Amygdala (tissue), 56 donors: Measurements from ENCODE around the gene TMEM247.

Source experiments
- DNase-seq, 56 donors: peaks; one replicate each; lab custom pipeline; 2025; lab: John Stamatoyannopoulos, UW

TMEM247 gene

DNA sequence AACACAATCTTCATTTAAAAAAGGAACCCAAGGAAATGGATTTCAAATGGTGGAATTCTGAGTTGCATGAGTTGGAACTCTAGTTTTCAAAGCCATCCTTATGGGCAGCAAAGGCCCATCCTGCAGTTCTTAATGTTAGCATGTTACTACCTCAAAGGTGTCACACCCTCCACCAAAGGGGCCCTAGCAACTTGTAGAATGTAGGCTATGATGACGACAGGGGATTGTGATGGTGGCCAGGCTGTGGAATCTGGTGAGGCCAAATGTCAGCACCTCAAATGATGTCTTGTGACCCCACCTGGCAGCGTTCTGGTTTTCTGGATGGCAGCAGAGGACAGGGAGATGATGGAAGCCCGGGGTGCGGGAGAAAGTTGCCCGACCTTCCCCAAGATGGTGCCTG is at the start of gene TMEM247:
Gene TMEM247 (plus strand): TSS at position 301 of the 400 bp plus-strand sequence.
- DNase-seq: no peak

DNA sequence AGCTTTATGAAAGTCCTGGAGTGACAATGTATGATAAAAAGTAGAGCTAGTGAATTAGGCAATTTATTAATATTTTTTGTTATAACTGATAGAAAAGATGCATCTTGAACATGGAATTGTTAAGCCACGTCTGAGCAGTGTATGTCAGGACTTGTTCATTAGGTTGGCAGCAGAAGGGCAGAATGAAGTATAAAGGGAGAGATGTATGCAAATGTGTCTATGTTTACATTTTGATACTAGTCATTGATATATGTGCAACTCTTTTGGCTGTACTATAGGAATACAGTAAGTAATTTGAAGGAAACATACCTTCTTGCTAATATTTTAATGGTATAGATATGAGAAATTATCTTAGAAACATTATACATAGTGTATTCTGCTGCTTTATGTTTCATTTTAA is 49.0 kb upstream of the TMEM247 start:
- no peak for DNase-seq

DNA sequence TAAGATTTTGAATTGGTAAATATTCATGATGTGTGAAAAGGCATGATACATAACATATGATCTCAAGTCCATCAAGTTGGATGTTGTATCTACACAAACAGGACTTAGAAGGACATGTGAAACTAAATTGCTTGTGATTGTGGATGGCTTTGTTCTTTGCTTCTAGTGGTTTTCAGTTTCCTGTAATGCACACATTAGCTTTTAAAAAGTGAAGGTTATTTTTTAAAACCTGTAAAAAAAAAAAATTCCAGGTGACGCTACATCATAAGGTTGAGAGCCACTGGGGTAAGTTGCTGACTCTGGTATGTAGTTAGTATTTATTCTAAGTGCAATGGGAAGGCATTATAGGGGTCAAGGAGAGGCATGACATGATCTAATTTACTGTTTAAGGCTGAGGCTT is 48.4 kb upstream of the TMEM247 start:
- no peak for DNase-seq

DNA sequence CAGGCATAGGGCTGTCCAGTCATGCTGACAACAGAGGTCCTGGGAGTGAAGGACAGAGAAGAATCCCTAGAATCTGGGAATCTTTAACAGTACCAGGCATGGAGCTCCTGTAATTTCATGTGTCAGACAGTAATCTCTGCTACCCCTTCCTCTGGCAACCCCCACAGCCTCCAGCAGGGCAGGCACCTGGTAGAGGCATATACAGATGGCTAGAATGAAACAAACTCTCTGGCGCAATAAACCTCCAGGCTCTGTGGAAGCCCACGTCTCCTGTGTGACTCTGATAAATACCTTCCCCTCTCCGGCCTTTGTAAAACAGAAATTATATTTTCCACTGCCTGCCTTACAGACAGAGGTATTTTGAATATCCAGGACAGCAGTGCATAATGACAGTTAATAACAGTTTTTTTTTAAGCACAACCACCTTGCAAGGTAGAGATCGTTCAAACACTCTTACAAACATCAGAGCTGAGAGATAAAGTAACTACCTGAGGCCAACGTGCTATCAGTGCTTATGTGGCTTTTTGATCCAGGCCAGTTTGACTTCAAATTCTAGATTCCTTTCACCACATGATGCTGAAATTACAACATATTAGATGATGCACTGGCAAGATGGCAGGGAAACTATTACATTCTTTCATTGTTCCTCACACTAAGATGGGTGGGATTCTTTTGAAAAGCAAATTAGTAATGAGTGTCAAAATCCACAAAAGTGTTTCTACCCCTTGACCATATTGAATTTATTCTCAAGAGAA is 47.7 kb upstream of the TMEM247 start:
- DNase-seq: no peak

DNA sequence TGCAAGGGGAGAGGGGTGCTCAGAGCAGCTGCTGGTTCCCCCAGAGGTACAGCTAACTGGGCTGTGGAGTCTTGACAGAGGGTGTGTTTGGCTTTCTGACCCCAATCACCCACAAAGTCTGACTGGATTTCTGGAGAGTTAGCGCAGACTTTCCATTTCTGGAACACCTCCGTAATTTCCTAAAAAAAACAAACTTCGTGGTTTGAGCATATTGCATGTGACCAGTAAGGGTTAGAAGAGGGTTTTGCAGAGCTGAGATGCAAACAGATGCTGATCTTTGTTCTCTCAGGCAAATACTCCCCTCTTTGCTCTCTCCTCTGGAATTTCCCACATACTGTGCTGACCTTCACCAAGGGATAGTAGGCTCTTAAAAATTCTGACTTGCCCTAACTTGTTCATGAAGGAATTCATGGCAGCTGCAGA is 44.5 kb upstream of the TMEM247 start:
- DNase-seq: no peak

DNA sequence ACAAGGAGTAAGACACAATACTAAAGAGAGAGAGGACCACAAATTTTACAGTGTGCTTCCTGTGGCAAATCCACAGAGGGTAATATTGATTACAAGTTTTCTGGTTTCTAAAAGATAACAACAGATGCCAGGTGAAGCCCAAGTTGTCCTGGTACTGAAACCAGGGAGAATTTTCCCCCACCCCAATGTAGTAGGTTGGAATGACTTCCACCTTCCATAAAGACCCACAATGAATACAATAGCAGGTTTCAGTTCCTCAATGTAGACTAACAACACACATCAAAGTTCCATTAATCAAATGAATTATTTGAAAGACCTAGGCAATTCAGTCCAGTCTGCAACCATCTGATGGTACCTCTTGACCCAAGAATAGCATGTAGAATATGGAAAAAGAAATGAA is 44.0 kb upstream of the TMEM247 start:
- no peak for DNase-seq

DNA sequence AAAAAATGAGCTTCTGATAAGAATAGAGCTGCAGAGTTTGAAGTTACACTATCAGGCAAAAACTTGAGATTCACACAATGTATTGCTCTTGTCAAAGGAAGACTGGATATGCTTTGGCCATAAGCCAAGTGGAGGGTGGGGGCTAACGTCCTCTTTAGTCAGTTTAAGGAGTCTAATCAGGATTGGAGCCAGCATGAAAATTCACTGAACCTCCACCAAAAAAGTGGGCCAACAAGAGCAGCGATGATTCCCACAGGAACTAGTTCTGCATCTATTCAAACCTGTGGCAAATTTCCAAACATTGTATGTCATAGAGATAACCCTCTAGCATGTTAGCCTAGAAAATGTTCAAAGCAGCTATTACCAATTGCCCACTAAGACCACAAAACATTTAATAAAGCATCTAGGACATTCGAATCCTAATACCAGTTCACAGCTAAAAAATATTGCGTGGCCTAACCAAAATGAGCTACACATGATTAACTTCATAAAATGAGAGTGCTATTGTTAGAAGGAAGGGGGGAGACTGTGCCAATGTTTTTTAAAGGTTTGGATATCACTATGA is 43.5 kb upstream of the TMEM247 start:
- peak in 1 of 56 donors; percentile 4 for DNase-seq

DNA sequence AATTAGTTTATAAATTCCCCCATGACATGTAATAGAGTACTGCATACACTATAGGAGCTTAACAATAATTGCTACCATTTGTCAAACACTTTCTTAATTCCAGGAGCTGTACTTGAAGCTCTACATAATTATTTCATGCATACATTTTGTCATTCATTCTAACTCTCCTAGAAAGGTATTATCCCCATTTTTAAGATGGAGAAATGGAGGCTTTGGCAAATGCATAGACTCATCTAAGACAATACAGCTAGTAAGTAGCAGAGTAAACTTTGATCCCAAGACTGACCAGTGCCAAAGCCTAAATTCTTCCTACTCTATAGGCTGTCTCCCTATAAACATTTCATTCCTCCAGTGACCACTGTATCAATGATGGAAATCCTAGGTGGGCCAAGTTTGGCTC is 42.6 kb upstream of the TMEM247 start:
- no peak for DNase-seq

DNA sequence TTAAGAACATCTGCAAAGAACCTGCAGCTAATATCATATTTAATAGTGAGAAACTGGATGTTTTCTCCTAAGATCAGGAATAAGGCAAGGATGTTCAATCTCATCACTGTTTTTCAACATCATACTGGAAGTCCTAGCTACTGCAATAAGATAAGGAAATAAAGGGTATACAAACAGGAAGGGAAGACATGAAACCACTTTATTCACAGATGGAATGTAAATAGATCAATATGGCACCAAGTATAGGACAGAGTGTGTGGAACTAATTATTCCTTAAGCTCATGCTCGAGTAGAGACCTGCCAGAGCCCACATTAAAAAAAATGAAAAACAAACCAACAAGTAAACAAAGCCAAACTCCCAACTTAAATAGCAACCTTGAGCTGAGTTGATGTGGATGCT is 41.3 kb upstream of the TMEM247 start:
- DNase-seq: no peak

DNA sequence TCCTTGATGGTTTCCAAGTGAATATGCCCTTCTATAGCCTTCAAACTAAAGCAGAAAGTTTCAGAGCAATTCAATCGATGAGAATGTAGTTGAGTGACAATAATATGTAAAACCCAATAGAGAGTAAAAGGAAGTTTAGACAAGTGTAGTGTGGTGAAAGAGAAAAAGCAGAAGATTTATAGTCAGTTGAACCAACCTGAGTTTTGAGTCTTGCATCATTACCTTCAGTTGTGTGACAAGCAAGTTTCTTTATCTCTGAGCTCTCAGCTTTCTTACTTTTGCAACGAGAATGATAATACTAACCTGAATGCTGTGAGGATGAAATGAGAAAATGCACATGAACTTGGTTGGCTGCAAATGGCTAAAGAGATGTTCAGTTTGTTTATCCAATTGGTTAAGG is 40.6 kb upstream of the TMEM247 start:
- DNase-seq: no peak

DNA sequence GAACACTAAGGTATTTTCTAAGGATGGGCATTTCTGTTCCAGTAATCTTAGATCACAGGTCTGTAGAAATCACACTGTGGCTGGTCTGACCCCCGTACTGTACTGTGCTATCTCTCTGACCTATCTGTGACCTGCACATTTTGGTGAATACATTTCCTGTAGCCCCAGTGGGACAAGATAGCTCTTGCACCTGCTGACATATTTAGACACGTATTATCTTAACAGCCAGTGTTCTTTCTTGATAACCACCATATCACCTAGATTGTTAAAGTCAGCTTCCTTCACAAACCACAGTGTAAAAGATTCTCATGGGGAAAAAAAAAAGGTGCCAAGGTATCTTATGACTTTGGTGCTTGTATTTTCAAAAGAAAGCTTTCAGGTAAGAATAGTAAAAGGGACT is 39.8 kb upstream of the TMEM247 start:
- no peak for DNase-seq

DNA sequence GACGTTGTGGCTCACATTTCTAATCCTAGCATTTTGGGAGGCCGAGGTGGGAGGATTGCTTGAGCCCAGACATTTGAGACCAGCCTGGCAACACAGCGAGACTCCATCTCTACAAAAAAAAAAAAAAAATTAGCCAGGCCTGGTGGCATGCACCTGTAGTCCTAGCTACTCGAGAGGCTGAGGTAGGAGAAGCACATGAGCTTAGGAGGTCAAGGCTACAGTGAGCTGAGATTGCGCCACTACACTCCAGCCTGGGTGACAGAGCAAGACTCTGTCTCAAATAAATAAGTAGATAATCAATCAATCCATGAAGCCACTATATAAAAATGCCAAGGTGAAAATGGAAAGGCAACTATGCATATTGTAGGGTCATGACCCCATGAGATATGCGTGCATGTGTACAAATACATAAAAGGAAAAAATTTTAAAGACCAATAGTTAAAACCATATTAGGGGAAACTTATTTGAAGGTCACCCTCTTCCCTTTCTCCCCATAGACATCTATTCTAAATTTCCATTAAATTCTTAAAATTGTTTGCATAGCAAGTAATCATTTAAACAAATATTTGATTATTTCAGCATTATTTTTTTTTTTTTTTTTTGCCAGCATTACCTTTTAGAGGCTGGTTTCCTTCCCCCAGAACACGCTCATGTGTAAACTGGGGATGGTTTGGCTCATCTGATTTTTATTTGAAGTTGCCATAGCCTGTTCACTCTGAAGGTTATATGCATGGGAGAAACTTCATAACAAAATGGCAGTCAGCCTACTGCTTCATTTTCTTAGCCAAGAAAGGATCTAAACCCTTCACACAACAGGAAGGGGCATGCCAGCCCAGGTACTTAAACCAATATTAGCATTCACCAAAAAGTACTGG is 37.3 kb upstream of the TMEM247 start:
- no peak for DNase-seq

DNA sequence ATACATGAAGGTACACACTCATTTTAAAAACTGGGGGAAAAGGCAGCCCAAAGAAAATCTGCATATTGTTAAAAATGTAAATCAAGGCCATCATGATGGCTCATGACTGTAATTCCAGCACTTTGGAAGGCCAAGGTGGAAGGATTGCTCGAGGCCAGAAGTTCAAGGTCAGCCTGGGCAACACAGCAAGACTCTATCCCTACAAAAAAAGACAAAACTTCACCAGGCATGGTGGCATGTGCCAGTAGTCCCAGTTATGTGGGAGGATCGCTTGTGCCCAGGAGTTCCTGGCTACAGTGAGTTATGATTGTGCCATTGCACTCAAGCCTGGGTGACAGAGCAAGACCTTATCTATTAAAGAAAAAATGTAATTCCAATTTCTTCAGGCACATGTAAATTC is 34.6 kb upstream of the TMEM247 start:
- DNase-seq: no peak

DNA sequence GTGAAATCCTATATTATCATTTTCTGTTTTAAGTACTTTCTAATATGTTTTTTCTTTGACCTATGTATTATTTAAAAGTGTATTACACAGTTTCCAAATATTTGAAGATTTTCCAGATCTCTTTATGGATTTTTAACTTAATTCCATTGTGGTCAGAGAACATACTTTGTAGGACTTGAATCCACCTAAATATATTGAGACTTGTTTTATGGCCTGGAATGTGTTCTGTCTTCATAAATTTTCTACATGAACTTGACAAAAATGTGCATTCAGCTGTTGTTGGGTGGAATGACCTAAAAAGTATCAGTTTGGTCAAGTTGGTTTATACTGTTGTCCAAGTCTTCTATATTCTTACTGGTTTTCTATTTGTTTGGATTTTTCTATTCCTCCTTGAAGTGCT is 33.8 kb upstream of the TMEM247 start:
- DNase-seq: no peak

DNA sequence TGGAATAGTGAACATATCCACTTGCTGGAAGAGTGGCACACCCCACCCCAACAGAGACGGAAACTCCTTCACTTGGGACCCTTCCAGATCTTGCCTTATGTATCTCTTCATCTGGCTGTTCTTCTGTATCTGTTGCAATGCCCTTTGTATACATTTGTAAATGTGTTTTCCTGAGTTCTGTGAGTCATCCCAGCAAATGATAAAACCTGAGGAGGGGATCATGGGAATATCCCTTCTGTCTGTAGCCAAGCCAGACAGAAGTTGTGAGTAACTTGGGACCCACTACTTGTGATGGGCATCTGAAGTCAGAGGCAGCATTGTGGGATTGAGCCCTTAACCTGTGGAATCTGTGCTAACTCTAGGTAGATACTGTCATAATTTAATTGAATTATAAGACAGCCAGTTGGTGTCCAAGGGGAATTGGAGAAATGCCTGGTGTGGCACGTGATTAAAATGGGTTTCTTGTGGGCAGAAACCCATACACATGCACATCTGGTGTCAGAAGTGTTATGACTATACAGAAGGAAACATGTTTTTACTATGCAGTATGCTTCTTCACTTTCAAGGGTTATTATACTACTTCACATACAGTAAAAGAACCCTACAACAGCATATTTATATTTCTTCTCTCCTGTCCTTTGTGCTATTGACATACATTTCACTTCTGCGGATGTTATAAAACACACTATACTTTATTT is 32.3 kb upstream of the TMEM247 start:
- no peak for DNase-seq

DNA sequence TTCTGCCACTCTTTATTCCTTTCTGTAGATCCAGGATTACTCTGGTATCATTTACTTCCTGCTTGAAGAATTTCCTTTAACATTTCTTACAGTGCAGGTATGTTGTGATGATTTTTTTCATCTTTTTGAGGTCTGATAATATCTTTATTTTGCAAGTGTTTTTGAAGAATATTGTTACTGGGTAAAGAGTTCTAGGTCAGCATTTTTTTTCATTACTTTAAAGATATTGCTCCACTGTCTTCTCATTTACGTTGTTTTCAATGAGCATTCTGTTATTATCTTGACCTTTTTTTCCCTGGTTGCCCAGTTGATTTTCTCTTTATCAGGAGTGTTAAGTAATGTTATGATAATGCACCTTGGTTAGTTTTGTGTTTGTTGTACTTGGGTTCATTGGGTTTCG is 31.7 kb upstream of the TMEM247 start:
- no peak for DNase-seq

DNA sequence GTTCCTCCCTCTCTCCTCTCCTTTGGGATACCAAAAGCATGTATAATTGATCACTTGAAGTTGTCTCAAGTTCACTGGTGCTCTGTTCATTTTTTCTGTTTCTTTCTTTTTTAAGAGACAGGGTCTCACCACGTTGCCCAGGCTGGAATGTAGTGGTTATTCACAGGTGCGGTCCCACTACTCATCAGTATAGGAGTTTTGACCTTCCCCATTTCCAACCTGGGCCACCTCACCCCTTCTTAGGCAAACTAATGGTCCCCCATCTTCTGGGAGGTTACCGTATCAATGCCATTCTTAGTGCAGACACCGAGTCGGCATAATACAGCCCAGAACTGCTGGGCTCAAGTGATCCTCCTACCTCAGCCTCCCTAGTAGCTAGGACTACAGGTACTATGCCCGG is 31.3 kb upstream of the TMEM247 start:
- no peak for DNase-seq

DNA sequence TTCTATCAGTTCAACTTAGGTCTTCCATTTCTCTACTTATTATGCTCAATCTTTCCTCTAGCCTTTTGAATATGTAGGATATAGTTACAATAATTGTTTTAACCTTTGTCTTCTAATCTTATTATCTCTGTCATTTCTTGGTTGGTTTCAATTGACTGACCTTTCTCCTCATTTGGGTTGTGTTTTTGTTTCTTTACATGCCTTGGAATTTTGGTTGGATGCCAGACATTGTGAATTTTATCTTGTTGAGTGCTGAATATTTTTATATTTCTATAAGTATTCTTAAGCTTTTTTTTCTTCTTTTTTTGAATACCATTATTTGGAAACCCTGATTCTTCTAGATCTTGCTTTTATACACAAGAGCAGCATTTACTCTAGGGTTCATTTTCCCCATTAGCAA is 30.7 kb upstream of the TMEM247 start:
- no peak for DNase-seq

DNA sequence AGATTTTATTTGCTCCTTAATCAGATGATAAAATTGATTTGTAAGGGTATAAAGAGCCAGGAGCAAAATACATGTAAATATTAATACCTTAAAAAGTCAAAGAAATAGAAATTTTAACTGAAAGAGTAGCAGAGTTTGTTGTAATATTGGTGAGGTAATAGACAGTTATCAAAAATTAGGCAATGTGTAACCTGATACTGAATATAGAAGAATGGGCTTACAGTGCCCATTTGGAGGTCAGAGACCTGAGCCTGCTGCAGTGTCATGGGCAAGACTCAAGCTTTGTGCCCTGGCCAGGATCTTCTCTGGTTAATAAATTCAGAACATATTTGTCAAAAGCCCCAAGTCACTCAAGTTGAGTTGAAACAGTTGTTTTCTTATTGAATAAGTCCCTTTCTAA is 29.7 kb upstream of the TMEM247 start:
- DNase-seq: no peak

DNA sequence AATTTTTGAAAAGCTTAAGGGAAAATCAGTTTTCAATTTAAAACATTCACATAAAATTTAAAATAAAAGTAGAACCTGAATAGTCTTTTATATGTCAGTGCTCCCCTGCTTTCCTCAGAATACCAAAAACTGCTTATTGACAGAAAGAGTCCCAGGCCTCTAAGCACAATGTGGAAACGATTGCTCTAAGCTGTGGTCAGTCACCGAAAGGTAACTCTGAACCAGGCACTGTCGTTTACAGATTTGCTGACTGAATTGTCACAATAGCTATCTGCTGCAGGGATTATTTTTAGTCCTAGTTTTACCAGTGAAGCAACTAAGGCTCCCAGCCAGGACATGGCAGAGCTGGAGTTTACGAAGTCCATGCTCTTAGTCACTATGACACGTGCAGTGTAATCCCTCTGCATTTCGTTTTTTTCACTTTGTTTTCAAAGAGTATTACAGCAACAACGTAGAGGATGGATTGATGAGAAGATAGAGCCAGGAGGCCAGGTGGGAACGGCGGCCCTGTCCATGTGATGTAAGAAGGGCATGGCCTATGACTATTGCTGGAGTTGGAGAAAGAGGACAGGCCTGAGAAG is 28.1 kb upstream of the TMEM247 start:
- no peak for DNase-seq

DNA sequence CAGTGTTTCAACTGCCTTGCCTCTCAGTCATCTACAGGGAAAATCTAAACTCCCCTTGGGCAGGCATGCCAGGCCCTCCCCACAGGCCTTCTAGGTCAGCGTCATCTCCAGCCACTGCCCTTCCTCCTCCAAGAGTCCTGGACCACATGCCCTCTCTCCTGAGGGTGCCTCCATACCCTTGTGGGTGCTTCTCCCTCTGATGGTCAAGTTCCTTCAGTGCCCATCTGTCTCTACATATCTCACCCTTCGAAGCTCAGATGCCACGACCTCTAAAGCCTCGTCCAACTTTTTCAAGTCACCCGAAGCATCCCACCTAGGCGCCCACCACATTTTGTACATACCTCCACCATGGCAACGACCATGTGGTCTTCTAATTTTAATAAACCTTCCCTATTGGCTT is 22.6 kb upstream of the TMEM247 start:
- DNase-seq: no peak
